Measurements from ENCODE around the gene KIAA1755. TPM values are rescaled to one million over a fixed set of nuclear protein-coding genes. Genes with fewer than 3 reads are reported as not detected.

The KIAA1755 gene
- total and polyA plus RNA-seq, 2 donors (not counting 1 experiment from before 2014, with no cell fraction given): not detected

DNA sequence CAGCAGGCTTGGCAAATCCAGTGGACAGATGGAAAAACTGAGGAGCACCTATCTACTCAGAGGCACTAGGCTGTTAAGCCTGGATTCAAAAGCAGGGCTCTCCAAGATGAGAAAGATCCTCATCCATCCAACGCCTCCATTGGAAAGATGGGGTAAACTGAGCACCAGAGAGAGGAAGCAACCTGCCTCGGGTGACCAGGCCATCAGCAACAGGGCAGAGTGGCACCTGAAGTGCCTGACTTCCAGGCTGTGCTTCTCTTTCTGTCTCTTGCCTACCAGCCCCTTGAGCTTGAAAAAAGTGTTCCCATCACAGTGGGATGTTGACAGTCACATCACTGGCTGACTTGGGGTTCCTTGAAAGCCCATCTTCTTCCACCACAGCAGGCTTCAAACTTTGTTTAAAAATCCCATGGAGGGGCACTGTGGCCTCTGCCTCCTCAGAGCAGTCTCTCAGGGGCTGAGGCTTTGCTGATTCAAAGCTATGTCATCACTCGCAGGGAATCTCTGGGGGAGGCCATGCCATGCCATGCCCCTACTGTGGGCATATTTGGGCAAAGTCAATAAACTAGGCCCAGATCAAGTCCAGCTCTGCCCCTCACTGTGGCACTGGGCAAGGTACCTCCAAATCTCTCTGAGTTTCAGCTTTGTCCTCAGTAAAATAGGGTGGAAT lies 50.7 kb downstream of the KIAA1755 start:
- Mint-ChIP-seq H3K4me3 (no peak overlapping the region), H3K27ac (no peak overlapping the region), H3K9me3 (ENCODE audit: insufficient read depth) (no peaks in the 10 kb centered on the region), H3K27me3 (peaks cover 10% of the 10 kb centered on the region), H3K4me1 (no peaks in the 10 kb centered on the region)
- Histone ChIP-seq H3K9me3 (ENCODE audit: control extremely low read depth in 1 of 3, control insufficient read depth in 2 of 3, insufficient read depth in 1 of 3, low read length in 2 of 3) (no peaks in the 10 kb centered on the region), H2AFZ (ENCODE audit: insufficient read depth, low read depth, low read length, poor library complexity, severe bottlenecking) (no peak overlapping the region), H3K4me2 (replicated peaks; ENCODE audit: low read depth, low read length, poor library complexity, severe bottlenecking) (no peak overlapping the region), H3K79me2 (ENCODE audit: control insufficient read depth, insufficient read depth, low read length) (no peaks in the 10 kb centered on the region), H3K4me3 (ENCODE audit: control extremely low read depth in 1 of 5, extremely low read depth in 1 of 5, insufficient read depth in 1 of 5, low read depth in 2 of 5, low read length in 4 of 5) (no peak overlapping the region), H3K36me3 (replicated peaks in 1 of 2; ENCODE audit: control extremely low read depth in 1 of 2, control insufficient read depth in 1 of 2, extremely low read depth in 1 of 2, insufficient read depth in 2 of 2, low read length in 1 of 2) (no peaks in the 10 kb centered on the region), H4K20me1 (ENCODE audit: control insufficient read depth, insufficient read depth, low read length, poor library complexity, severe bottlenecking) (no peaks in the 10 kb centered on the region), H3K4me1 (ENCODE audit: control insufficient read depth in 2 of 2, insufficient read depth in 2 of 2, low read length in 2 of 2) (no peaks in the 10 kb centered on the region), H3K27ac (ENCODE audit: low read length in 2 of 2) (no peak overlapping the region), H3K9ac (ENCODE audit: low read length) (no peak overlapping the region), H3K27me3 (replicated peaks in 1 of 4; ENCODE audit: control extremely low read depth in 1 of 4, control insufficient read depth in 3 of 4, insufficient read depth in 4 of 4, low read length in 3 of 4) (peaks cover 0 to 17% (median 0%) of the 10 kb centered on the region in 4 experiments)
- intact Hi-C loops (cut with micrococcal nuclease): no loop called here
- TF ChIP-seq, protein P1, sequence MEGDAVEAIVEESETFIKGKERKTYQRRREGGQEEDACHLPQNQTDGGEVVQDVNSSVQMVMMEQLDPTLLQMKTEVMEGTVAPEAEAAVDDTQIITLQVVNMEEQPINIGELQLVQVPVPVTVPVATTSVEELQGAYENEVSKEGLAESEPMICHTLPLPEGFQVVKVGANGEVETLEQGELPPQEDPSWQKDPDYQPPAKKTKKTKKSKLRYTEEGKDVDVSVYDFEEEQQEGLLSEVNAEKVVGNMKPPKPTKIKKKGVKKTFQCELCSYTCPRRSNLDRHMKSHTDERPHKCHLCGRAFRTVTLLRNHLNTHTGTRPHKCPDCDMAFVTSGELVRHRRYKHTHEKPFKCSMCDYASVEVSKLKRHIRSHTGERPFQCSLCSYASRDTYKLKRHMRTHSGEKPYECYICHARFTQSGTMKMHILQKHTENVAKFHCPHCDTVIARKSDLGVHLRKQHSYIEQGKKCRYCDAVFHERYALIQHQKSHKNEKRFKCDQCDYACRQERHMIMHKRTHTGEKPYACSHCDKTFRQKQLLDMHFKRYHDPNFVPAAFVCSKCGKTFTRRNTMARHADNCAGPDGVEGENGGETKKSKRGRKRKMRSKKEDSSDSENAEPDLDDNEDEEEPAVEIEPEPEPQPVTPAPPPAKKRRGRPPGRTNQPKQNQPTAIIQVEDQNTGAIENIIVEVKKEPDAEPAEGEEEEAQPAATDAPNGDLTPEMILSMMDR (IDR thresholded peaks at IDR 0.05): no peak
- no peak for TF ChIP-seq EZH2 (IDR thresholded peaks at IDR 0.05; ENCODE audit: borderline replicate concordance, insufficient read depth, low read depth, low read length, poor library complexity, severe bottlenecking)
- ChIA-PET CTCF (interaction anchor here (1.1 to 7.3 kb wide), 2 partner anchors 12 to 153 kb away, joined by 5 to 66 read pairs; no protein-coding TSS in a partner anchor), POLR2A (no interaction called here)
- ATAC-seq (ENCODE audit: low read depth): no peak
- WGBS (ENCODE audit: insufficient coverage): 97% methylated on average over 3 of the region's 3 CpGs
- no peak for DNase-seq

- 73% methylated on average over 3 of the region's 4 CpGs for WGBS (ENCODE audit: insufficient coverage)
- Histone ChIP-seq H4K20me1 (ENCODE audit: control insufficient read depth, insufficient read depth, low read length, poor library complexity, severe bottlenecking) (no peaks in the 10 kb centered on the region), H3K27me3 (replicated peaks in 1 of 4; ENCODE audit: control extremely low read depth in 1 of 4, control insufficient read depth in 3 of 4, insufficient read depth in 4 of 4, low read length in 3 of 4) (peaks cover 0 to 17% (median 0%) of the 10 kb centered on the region in 4 experiments), H3K36me3 (replicated peaks in 1 of 2; ENCODE audit: control extremely low read depth in 1 of 2, control insufficient read depth in 1 of 2, extremely low read depth in 1 of 2, insufficient read depth in 2 of 2, low read length in 1 of 2) (no peaks in the 10 kb centered on the region), H3K4me3 (ENCODE audit: control extremely low read depth in 1 of 5, extremely low read depth in 1 of 5, insufficient read depth in 1 of 5, low read depth in 2 of 5, low read length in 4 of 5) (no peak overlapping the region), H3K79me2 (ENCODE audit: control insufficient read depth, insufficient read depth, low read length) (no peaks in the 10 kb centered on the region), H3K27ac (ENCODE audit: low read length in 2 of 2) (no peak overlapping the region), H3K9ac (ENCODE audit: low read length) (no peak overlapping the region), H3K9me3 (ENCODE audit: control extremely low read depth in 1 of 3, control insufficient read depth in 2 of 3, insufficient read depth in 1 of 3, low read length in 2 of 3) (no peaks in the 10 kb centered on the region), H3K4me1 (ENCODE audit: control insufficient read depth in 2 of 2, insufficient read depth in 2 of 2, low read length in 2 of 2) (no peaks in the 10 kb centered on the region), H3K4me2 (replicated peaks; ENCODE audit: low read depth, low read length, poor library complexity, severe bottlenecking) (no peak overlapping the region), H2AFZ (ENCODE audit: insufficient read depth, low read depth, low read length, poor library complexity, severe bottlenecking) (no peak overlapping the region)
- DNase-seq (no peak), ATAC-seq (ENCODE audit: low read depth) (no peak)
- peaks cover 10% of the 10 kb centered on the region for H3K27me3 Mint-ChIP-seq
- H3K9me3 Mint-ChIP-seq (ENCODE audit: insufficient read depth): no peaks in the 10 kb centered on the region
- TF ChIP-seq, protein P1 (IDR thresholded peaks at IDR 0.05): no peak
- no peak for TF ChIP-seq EZH2 (IDR thresholded peaks at IDR 0.05; ENCODE audit: borderline replicate concordance, insufficient read depth, low read depth, low read length, poor library complexity, severe bottlenecking)
- ChIA-PET POLR2A (no interaction called here), CTCF (interaction anchor here (7.3 kb wide), 1 partner anchor 13 kb away, joined by 66 read pairs; no protein-coding TSS in a partner anchor)
- H3K4me3 Mint-ChIP-seq: no peak overlapping the region
- H3K27ac Mint-ChIP-seq: no peak overlapping the region
- intact Hi-C loops (cut with micrococcal nuclease): no loop called here
- H3K4me1 Mint-ChIP-seq: no peaks in the 10 kb centered on the region
These were observed 51.4 kb downstream of the KIAA1755 start for GRCh38 chr20:38209054-38209675.
